MCF 10A (cell line): ENCODE measurements around the gene TMEM196. TPM values are rescaled to one million over a fixed set of nuclear protein-coding genes. Genes with fewer than 3 reads are reported as not detected.
A peak's percentile ranks its signal among the peaks of the same experiment; 100 is the strongest.

Source experiments
- BruUV-seq: library from RNA; stranded (reverse); fragments of 400-500 nt; replicated peaks from 2 replicates; lab custom pipeline; 2021; lab: Mats Ljungman, UMichigan
- CTCF ChIA-PET: fragments of 300-600 bp; sonication (Branson Sonifier 250); formaldehyde crosslinking; extraction: SDS; loops from one replicate; lab custom pipeline; 2021; ENCODE audit warnings: antibody characterized with exemption, inconsistent platforms; lab: Yijun Ruan, JAX
- POLR2A ChIA-PET: fragments of 300-600, 350-650 bp; sonication (Branson Sonifier 250); formaldehyde crosslinking; extraction: SDS; loops from one replicate; lab custom pipeline; 2020; ENCODE audit warnings: antibody characterized with exemption, inconsistent platforms; lab: Yijun Ruan, JAX
- DNase-seq: peaks from one replicate; pipeline ENCODE4 v3.0.0-alpha.2; 2018; ENCODE audit not compliant: unreplicated experiment
- H3K27ac Mint-ChIP-seq: one replicate; pipeline ENCODE4 v1.8.0; 2022; ENCODE audit warnings: mild to moderate bottlenecking, low read depth, mixed read lengths; ENCODE audit not compliant: unreplicated experiment
- H3K27me3 Mint-ChIP-seq: one replicate; pipeline ENCODE4 v1.8.0; 2022; ENCODE audit warnings: mixed read lengths; ENCODE audit not compliant: insufficient read depth, unreplicated experiment
- H3K36me3 Mint-ChIP-seq: one replicate; pipeline ENCODE4 v1.8.0; 2022; ENCODE audit warnings: mild to moderate bottlenecking, moderate library complexity, mixed read lengths; ENCODE audit not compliant: insufficient read depth, unreplicated experiment
- H3K4me1 Mint-ChIP-seq: one replicate; pipeline ENCODE4 v1.8.0; 2022; ENCODE audit warnings: mixed read lengths; ENCODE audit not compliant: insufficient read depth, unreplicated experiment
- H3K4me3 Mint-ChIP-seq: one replicate; pipeline ENCODE4 v1.8.0; 2022; ENCODE audit warnings: mild to moderate bottlenecking, moderate library complexity, mixed read lengths; ENCODE audit not compliant: unreplicated experiment
- H3K9me3 Mint-ChIP-seq: one replicate; pipeline ENCODE4 v1.8.0; 2022; ENCODE audit warnings: mixed read lengths; ENCODE audit not compliant: unreplicated experiment
- intact Hi-C: fragments of 100-400 bp; cut with micrococcal nuclease; formaldehyde crosslinking; loops from 2 replicates; pipeline ENCODE4 v1.14.1; 2022
- total RNA-seq: library from RNA; stranded (reverse); gene quantifications from 2 replicates; pipeline ENCODE4 v1.2.3, GENCODE V29; 2022
- TF ChIP-seq, protein P1 (sequence below): fragments of 200-600 bp; IDR thresholded peaks from one replicate; pipeline ENCODE4 v1.8.0; 2022; ENCODE audit warnings: antibody characterized with exemption, mild to moderate bottlenecking; ENCODE audit not compliant: unreplicated experiment

TMEM196 gene
- total RNA-seq, 1 experiment from 2014 or later, result not detected

DNA sequence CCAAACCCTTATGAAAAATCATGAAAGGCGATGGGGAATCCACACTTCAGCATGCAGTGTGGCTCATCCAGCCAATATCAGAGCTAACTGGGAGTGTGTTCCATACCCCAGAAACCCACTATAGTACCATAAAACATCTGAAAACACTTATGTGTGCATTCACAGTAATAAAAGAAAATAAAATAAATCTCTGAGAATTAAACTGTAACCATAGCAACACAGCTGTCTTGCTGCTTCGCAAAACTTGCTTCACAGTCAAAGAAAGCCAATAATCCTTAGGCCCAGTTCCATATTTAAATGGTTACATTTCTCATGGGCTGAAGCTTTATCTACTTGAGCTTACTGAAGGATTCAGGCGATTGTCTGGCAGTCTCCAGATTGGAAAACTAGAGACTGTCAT lies 44.7 kb downstream of the TMEM196 start:
- H3K4me1 Mint-ChIP-seq, result no peaks in the 10 kb centered on the region
- intact Hi-C loops, result no loop called here
- no peak overlapping the region for H3K27ac Mint-ChIP-seq
- no TSS peak for BruUV-seq
- H3K36me3 Mint-ChIP-seq, result no peaks in the 10 kb centered on the region
- DNase-seq, result no peak
- ChIA-PET POLR2A (no interaction called here), CTCF (interaction anchor here (0.6 to 1.4 kb wide), 5 partner anchors 16 to 640 kb away, joined by 3 to 7 read pairs (median 5); partner anchors contain the start of gene POLR1F)
- peaks cover 22% of the 10 kb centered on the region for H3K27me3 Mint-ChIP-seq
- TF ChIP-seq, protein P1, sequence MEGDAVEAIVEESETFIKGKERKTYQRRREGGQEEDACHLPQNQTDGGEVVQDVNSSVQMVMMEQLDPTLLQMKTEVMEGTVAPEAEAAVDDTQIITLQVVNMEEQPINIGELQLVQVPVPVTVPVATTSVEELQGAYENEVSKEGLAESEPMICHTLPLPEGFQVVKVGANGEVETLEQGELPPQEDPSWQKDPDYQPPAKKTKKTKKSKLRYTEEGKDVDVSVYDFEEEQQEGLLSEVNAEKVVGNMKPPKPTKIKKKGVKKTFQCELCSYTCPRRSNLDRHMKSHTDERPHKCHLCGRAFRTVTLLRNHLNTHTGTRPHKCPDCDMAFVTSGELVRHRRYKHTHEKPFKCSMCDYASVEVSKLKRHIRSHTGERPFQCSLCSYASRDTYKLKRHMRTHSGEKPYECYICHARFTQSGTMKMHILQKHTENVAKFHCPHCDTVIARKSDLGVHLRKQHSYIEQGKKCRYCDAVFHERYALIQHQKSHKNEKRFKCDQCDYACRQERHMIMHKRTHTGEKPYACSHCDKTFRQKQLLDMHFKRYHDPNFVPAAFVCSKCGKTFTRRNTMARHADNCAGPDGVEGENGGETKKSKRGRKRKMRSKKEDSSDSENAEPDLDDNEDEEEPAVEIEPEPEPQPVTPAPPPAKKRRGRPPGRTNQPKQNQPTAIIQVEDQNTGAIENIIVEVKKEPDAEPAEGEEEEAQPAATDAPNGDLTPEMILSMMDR, result no peak
- no peaks in the 10 kb centered on the region for H3K9me3 Mint-ChIP-seq
- H3K4me3 Mint-ChIP-seq, result no peak overlapping the region

DNA sequence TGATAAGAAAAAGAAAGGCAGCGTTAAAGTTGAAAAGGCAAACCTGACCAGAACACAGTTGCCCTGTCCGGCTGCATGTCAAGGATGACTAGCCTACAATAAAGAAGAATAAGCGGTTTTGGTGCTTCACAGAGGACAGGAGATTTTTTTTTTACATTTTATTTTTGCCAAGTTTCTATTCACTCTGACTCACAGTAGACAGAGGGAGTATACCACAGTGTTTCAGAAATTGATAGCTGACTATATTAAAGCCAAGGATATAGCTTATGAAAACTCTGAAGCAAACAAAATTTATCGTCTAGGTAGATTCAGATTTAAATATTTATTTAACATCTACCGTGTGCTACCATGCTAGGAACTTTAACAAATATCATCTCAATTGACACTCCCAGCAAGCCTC lies 47.6 kb downstream of the TMEM196 start:
- no peak for DNase-seq
- no peaks in the 10 kb centered on the region for H3K9me3 Mint-ChIP-seq
- no TSS peak for BruUV-seq
- H3K36me3 Mint-ChIP-seq, result no peaks in the 10 kb centered on the region
- intact Hi-C loops, result no loop called here
- TF ChIP-seq, protein P1, result no peak
- no peak overlapping the region for H3K4me3 Mint-ChIP-seq
- H3K27me3 Mint-ChIP-seq, result peaks cover 22% of the 10 kb centered on the region
- POLR2A ChIA-PET, result interaction anchor here (0.7 kb wide), 1 partner anchor 649 kb away, joined by 3 read pairs; no protein-coding TSS in a partner anchor
- CTCF ChIA-PET, result interaction anchor here (2.3 to 2.5 kb wide), 2 partner anchors 12 to 16 kb away, joined by 10 to 21 read pairs; partner anchors contain the start of gene POLR1F
- H3K4me1 Mint-ChIP-seq, result no peaks in the 10 kb centered on the region
- no peak overlapping the region for H3K27ac Mint-ChIP-seq

DNA sequence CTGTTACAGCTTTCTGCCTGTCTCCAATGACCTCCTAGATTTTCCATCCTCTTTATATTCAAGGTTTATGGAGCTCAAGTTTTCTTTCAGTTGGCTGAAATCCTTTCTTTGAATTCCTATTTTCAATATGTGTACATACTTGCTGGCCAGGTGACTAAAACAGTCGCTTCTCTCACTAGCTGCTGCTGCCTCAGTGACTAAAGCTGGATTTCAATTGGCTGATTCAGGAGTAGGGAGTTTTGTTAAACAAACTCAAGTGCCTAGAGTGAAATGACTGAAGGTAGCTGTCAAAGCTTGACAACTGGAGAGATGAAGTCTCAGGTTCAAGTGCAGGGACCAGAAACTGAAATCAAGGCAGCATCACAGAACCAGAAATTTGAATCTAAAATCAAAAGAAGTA lies 57.9 kb downstream of the TMEM196 start:
- ChIA-PET CTCF (interaction anchor here (0.7 to 9.1 kb wide), 9 partner anchors 26 to 1124 kb away, joined by 3 to 121 read pairs (median 5); no protein-coding TSS in a partner anchor), POLR2A (interaction anchor here (2.2 kb wide), 1 partner anchor 883 kb away, joined by 9 read pairs; no protein-coding TSS in a partner anchor)
- DNase-seq, result no peak
- Mint-ChIP-seq H3K4me3 (no peak overlapping the region), H3K27ac (no peak overlapping the region), H3K27me3 (no peaks in the 10 kb centered on the region), H3K4me1 (peaks cover 5% of the 10 kb centered on the region), H3K36me3 (no peaks in the 10 kb centered on the region), H3K9me3 (no peaks in the 10 kb centered on the region)
- BruUV-seq, result no TSS peak
- TF ChIP-seq, protein P1, result no peak
- intact Hi-C loops, result no loop called here

DNA sequence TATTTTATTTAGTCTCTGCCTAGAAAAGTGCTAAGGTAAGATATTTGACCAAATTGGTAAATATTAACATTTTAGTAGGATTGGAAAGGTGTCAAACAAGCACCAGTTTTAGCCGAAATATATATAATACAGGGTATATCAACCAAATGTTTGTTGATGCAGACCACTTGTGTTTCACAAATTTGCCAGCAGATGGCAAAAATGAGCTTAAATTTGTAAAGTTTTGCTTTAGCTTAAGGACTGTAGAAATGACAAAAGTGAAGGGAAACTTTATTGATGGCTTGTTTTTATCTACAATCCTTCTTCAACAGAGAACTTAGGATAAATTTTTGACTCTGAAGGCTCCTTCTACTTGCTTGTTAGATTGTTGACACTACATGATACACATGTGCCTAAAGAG lies 59.7 kb downstream of the TMEM196 start:
- CTCF ChIA-PET, result interaction anchor here (0.6 to 9.1 kb wide), 30 partner anchors 13 to 1662 kb away, joined by 3 to 121 read pairs (median 4); no protein-coding TSS in a partner anchor
- Mint-ChIP-seq H3K27ac (no peak overlapping the region), H3K4me3 (no peak overlapping the region), H3K4me1 (peaks cover 16% of the 10 kb centered on the region), H3K27me3 (no peaks in the 10 kb centered on the region), H3K36me3 (no peaks in the 10 kb centered on the region), H3K9me3 (no peaks in the 10 kb centered on the region)
- intact Hi-C loops, result loop anchor here (1.0 to 5.0 kb wide), 4 partner anchors 34 to 1539 kb away; no protein-coding TSS in a partner anchor
- TF ChIP-seq, protein P1, result peak; percentile 47
- BruUV-seq, result no TSS peak
- POLR2A ChIA-PET, result interaction anchor here (0.7 to 2.2 kb wide), 3 partner anchors 617 to 939 kb away, joined by 3 to 9 read pairs (median 7); partner anchors contain the start of gene ITGB8
- DNase-seq, result peak; percentile 58
